ENCODE measurements around the gene TAGLN. TPM values are rescaled to one million over a fixed set of nuclear protein-coding genes. Genes with fewer than 3 reads are reported as not detected.

Gene TAGLN
- polyA plus RNA-seq, 2 of the 4 experiments (the other 2 are of a cell fraction): 43.2 to 287 TPM

GRCh38 chr11:117178210-117179034, 20.7 kb upstream of the TAGLN start, which contains the start of gene SIDT2:
Gene SIDT2, plus strand, starts transcription at chr11:117178743. Its CDS starts 521 bp downstream, at chr11:117179264.
- DNase-seq (ENCODE audit: low read depth in 1 of 2, low spot score in 1 of 2): peak; percentile 76 to 83
- ChIA-PET POLR2A (interaction anchor here (0.9 to 1.8 kb wide), 3 partner anchors 12 to 34 kb away, joined by 4 to 22 read pairs (median 6); partner anchors contain the start of gene PAFAH1B2), CTCF (interaction anchor here (2.1 to 7.2 kb wide), 3 partner anchors 18 to 49 kb away, joined by 5 to 69 read pairs (median 8); no protein-coding TSS in a partner anchor)
- Histone ChIP-seq H3K27ac (peak within 1 kb of the TSS; percentile 86 to 95), H3K4me1 (peaks cover 13% of the 10 kb centered on the region), H3K4me3 (peak within 1 kb of the TSS; percentile 91), H3K9me3 (no peaks in the 10 kb centered on the region), H3K4me2 (peak within 1 kb of the TSS; percentile 94)
- TF ChIP-seq MAX (IDR thresholded peaks at IDR 0.05) (peak; percentile 90), RAD21 (conservative IDR thresholded peaks at IDR 0.05 in 1 of 2, IDR thresholded peaks at IDR 0.05 in 1 of 2) (no peak; a peak in 1 of 5 replicates), KDM5A (IDR thresholded peaks at IDR 0.05) (no peak), ZC3H11A (IDR thresholded peaks at IDR 0.05) (no peak), NPAS2 (CRISPR knock-in tag; IDR thresholded peaks at IDR 0.05; ENCODE audit: borderline replicate concordance) (no peak), POLR2A (IDR thresholded peaks at IDR 0.05; ENCODE audit: low read length) (peak; percentile 35; the same call in 1 of the 2 replicates), JUN (IDR thresholded peaks at IDR 0.05) (peak in 1 of 2 experiments; percentile 23; a peak in 1 of 5 replicates), NFE2L2 (conservative IDR thresholded peaks at IDR 0.05; ENCODE audit: low read length) (no peak), HES2 (IDR thresholded peaks at IDR 0.05) (no peak), TP53 (CRISPR knock-in tag; IDR thresholded peaks at IDR 0.05) (no peak), EHF (CRISPR knock-in tag; IDR thresholded peaks at IDR 0.05) (no peak), CEBPB (IDR thresholded peaks at IDR 0.05) (no peak), E2F6 (IDR thresholded peaks at IDR 0.05; ENCODE audit: borderline replicate concordance, low read depth) (no peak), BHLHE40 (IDR thresholded peaks at IDR 0.05; ENCODE audit: low read depth, low read length) (no peak)
- whole genome bisulfite sequencing (ENCODE audit: missing lambda C conversion rate): 10% methylated on average over 19 of the region's 51 CpGs
- no peak for FAIRE-seq
- ATAC-seq: peak; percentile 84 to 94

- POLR2A ChIA-PET: interaction anchor here (0.7 to 1.8 kb wide), 5 partner anchors 13 to 35 kb away, joined by 3 to 22 read pairs (median 4); partner anchors contain the start of gene PAFAH1B2
- DNase-seq (ENCODE audit: low read depth in 1 of 2, low spot score in 1 of 2) (peak in 1 of 2 experiments; percentile 33), ATAC-seq (peak; percentile 57 to 64), FAIRE-seq (no peak)
- WGBS (ENCODE audit: missing lambda C conversion rate): 19% methylated on average over 15 of the region's 39 CpGs
- Histone ChIP-seq H3K4me1 (peaks cover 13% of the 10 kb centered on the region), H3K4me2 (peak overlapping the region; percentile 94), H3K9me3 (no peaks in the 10 kb centered on the region), H3K4me3 (peak overlapping the region; percentile 91), H3K27ac (peak overlapping the region; percentile 86 to 95)
- TF ChIP-seq MAX (IDR thresholded peaks at IDR 0.05): no peak
- no peak for TF ChIP-seq BHLHE40 (IDR thresholded peaks at IDR 0.05; ENCODE audit: low read depth, low read length)
- TF ChIP-seq RARB (CRISPR knock-in tag; IDR thresholded peaks at IDR 0.05): no peak
- TF ChIP-seq ELK1 (IDR thresholded peaks at IDR 0.05; ENCODE audit: low read depth, low read length): no peak
- CTCF ChIA-PET: interaction anchor here (1.5 to 7.2 kb wide), 4 partner anchors 17 to 48 kb away, joined by 3 to 69 read pairs (median 6); no protein-coding TSS in a partner anchor
Observed at GRCh38 chr11:117179048-117179999, 19.8 kb upstream of the TAGLN start.

Data from A549 (cell line).